HPDE6-E6E7 (cell line): Measurements from ENCODE around the gene CCDC87.
"Not testable (repeated sequence)": the region's sequence is repeated elsewhere in the genome, so short reads cannot be mapped to it uniquely, and the experiment has no call there.

Experiments used
- DNase-seq: peaks from one replicate; pipeline ENCODE4 v3.0.0; 2011; ENCODE audit warnings: missing footprints; ENCODE audit errors: extremely low spot score

Gene CCDC87

DNA sequence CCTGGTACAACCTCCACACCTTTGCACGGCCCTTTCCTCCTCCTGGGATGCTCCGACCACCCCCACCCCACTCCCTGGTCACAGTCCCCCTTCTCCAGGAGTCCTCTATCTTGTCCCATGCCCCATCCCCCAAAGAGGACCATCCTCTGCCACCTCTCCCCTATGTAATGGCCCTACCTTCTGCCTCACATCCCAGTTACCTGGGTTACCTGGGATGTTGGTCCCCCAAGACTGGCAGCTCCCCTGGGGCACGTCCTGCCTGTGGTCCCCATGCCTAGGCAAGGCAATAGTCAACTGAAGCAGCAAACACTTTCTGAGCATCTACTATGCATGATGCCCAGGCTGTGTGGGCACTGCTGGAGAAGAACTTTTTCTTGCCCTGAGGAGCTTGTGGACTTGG, 37.4 kb downstream of the CCDC87 start:
- DNase-seq = no peak

DNA sequence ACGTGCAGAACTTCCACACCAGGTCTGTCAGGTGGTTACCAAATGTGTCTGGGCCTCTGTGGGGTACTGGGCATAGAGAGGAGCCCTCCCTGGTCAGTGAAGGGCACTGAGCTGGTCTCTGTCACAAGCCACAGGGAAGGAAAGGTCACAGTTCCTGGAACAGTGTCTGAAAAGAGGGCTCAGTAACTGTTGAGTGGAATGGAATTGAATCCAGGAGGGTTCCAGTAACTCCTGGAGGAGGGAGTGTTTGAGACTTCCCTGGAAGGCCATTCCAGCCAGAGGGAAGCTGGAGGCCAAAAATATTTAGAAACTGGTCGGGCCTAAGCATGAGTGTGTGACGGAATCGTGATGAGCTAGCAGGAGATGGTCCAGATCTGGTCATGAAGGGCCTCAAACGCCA, 38.3 kb downstream of the CCDC87 start:
- DNase-seq = no peak

DNA sequence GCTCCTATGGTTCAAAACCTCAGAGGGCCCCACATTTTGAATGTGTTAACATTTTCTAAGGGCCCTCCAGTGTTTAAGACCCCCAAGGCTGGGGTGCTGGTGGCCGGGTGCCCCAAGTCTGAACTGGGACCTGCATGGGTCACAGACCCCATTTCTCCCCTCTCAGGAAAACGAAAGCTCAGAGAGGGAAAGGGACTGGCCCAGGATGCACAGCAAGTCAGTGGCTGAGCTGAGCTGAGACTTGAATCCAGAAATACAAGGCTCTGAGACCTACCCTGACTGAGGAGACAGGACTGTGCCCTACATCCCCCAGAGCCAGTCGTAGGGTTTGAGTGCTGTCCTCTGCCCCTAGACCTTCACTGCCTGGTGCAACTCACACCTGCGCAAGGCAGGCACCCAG, 42.0 kb downstream of the CCDC87 start:
- DNase-seq = no peak

DNA sequence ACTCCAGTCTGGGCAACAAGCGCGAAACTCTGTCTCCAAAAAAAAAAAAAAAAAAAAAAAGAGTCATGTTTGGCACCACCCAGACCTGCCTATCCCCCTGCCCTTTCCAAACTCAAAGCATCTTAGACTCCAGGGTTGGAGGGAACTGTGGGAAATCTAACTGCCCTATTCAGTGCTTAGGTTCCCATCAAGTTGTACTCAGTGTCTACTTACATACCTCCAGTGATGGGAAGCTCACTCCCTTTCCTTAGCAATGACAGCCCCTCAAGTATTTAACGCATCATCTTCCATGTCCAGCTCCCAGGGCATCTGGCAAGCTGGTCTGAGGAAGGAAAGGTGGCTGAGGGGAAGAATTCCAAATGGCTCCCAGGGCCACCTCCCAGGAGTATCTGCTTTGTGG, 43.2 kb downstream of the CCDC87 start:
- no peak for DNase-seq

DNA sequence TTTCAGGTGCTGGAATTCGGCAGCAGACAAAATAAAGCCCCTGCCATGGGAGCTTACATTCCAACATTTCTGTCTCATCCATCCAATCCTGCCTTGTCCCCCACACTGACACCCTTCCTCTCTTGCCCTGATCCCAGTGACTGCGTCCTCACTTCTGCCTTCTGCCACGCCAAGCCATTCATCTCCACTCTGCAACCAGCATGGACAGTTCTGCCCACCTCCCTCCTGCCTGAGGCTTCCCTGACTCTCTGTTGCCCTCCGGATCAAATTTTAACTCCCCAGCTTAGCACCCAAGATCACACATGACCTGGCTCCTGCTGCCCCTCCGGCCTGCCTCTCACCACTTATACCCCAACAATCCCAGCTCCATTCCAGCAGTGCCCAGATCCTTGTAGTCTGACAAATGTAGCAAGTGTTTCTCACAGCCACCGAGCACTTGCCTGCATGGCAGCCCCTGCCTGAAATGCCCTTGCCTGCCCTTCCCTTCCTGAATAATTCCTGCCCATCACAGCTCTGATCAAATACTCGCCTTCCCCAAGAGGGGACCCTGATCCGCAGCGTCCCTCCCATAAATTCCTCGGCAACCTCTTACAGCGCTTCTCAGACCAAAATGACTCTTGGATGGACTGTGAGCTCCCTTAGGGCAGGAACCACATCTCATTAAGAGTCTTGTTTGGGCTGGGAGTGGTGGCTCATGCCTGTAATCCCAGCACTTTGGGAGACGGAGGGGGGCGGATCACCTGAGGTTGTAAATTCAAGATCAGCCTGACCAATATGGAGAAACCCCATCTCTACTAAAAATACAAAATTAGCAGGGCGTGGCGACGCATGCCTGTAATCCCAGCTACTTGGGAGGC, 43.9 kb downstream of the CCDC87 start:
- DNase-seq = no peak

DNA sequence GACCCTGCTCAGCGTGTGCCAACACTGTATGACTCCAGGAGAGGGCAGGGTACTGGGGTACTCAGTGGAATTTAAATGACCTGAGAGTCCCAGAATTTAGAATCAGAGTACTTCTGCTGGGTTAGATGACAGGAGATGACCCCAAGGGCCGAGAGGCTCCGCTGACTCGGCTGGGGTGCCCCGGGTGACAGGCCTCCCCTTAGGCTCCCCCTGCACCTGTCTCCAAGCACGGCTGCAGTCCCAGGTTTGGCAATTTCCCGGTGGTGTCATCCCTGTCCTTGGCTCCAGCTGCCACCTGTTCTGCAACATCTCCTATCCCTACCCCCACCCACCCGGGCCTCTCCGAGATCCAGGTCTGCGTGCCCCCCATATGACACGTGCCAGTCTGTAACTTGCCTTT, 44.8 kb downstream of the CCDC87 start:
- DNase-seq = no peak

DNA sequence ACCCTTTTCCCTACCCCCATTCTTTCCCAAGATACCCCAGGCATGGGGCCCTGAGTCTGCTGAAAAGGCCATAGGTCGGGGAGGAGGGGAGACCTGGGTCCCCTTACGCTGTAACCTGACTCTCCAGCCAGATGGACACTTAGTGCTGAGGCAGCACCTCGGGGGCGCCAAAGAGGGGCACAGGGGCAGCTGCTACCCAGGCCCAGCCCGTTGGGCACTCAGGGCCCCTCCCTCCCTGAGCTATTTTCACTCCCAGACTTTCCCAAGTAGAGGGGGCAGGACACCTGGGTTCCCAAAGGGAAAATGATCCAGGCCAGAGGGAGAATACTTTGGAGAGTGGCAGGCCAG, 45.2 kb downstream of the CCDC87 start:
- DNase-seq = no peak

DNA sequence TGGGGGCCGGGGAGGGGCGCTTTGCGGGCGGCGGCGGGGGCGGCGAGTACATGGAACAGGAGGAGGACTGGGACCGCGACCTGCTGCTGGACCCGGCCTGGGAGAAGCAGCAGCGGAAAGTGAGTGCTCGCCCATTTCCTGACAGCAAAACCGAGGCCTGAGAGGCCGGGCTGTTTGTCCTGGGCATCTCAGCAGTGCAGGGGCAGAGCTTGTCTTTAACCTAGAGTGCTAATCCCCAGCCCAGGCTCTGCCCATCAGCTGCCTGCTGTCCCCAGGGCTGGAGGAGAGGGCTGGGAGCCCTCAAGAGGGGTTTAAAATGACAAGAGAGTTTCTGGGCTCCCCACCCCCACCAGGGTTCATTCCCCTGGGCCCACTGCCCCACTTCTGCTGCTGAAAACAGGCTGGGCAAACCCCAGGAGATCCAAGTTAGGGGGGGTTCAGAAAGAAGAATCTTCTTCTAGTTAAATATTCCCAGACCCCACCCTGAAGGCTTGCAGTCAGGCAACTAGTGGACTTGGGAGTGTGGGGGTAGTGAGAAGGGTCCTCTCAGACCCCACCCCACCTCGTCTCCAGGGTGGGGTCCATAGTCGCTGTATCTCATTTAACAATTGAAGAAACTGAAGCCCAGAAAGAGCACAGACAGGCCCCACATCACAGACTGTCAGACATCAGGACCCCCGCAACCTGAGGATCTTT, 45.7 kb downstream of the CCDC87 start:
- no peak for DNase-seq

DNA sequence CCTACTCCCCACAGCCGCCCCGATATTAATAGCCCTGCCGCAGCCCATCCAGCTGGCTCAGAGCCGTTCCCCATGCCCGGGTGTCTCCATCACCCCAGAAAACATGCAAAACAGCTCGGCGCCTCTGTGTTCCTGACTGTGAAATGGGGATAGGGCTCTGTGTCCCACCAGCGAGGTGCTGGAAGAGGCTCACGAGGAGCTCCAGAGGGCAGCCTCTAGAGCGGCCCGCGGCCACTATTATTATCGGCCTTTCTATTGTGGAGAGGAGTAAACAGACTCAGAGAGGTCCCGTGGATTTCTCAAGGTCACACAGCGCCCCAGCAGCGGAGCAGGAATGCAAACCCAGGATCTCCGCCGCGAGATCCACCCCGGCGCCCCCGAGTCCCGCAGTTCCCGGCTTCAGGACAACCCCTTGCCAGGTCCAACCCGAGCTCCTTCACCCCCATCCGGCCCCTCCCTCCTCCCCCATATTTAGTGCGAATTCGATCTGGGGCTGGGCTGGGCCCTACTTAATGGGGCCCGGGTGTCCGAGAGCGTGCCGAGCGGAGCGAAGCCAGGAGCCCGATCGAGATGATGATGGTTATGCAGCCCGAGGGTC, 46.4 kb downstream of the CCDC87 start, which contains the start of gene ACTN3:
Gene ACTN3, plus strand, starts transcription at position 536 of the 598 bp plus-strand sequence. Its CDS starts 35 bp downstream, at position 571.
- no peak for DNase-seq

DNA sequence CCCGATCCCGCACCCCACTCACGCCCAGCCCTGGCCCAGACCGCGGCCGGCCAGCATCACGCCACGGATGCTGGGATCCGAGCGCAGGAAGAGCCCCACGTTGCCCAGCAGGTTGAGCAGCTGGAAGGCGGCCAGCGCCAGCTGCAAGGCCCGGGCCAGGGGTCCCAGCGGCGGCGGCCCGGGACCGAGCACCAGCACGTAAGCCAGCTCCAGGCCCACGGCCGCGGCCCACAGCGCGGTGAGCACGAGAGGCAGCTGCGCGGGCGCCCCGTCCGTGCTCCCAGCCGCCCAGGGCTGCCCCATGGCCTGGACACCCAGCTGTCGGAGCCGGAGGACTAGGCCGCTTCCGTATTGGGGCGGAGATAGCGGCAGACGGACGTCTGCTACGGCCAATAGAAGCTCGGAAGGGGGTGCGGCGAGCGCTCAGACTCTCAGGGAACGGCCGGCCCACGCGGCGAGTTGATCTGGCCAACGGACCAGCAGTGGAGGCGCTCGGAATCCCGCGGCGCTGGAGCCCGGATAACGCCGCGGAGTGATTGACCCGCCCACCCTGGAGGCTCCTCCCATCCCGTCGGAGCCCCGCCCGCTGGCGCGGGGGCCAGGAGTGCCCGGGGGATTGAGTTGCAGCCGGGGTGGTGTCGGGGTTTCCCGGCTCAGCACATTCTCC, 47.0 kb downstream of the CCDC87 start, which contains the start of gene ZDHHC24:
Gene ZDHHC24, minus strand, starts transcription at position 348 of the 667 bp plus-strand sequence. Its CDS starts 45 bp downstream, at position 303.
- peak; percentile 97 for DNase-seq

DNA sequence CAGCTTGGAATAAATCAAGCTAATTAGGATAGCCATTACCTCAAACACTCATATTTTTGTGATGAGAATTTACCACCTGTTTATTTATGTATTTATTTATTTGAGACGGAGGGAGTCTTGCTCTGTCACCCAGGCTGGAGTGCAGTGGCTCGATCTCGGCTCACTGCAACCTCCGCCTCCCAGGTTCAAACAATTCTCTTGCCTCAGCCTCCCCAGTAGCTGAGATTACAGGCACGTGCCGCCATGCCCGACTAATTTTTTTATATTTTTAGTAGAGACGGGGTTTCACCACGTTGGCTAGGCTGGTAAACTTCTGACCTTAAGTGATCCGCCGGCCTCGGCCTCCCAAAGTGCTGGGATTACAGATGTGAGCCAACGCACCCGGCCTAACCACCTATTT, 47.9 kb downstream of the CCDC87 start:
- DNase-seq = not testable (repeated sequence)

DNA sequence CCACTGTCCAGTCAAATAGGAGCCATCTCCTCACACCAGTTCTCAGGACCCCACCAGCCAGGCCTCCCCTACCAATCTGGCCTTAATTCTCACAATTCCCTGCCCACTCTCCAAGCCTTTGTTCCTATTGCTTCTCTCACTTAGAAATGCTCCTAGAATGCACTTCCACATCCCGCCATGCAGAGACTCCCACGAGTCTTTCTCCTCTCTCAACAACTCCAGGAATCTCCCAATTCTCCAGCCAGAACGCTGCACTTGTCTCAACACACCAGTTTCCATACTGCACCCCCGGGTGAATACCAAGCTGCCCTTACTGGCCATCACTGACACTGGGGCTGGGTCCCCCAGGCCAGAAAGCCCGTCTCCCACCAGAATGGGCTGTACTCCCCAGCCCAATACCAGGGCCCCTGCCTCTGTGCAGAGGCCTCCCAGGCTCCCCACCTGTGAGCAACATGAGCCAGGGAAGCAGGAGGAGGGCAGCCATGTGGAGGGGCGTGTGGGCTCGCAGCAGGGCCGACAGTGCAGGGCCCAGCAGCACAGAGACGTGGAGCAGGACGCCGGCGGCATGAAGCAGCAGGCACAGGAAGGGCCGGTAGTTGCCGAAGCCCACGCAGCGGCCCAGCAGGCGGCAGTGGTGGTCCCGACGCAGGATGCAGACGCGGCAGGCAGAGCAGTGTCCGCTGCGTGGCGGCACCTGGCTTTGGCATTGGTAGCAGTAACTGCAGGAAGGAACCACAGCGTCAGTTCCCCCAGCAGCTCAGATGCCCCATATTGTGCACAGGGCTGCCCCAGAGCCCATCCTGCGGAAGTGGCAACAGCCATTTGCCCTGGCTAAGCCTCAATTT, 49.4 kb downstream of the CCDC87 start:
- no peak for DNase-seq

DNA sequence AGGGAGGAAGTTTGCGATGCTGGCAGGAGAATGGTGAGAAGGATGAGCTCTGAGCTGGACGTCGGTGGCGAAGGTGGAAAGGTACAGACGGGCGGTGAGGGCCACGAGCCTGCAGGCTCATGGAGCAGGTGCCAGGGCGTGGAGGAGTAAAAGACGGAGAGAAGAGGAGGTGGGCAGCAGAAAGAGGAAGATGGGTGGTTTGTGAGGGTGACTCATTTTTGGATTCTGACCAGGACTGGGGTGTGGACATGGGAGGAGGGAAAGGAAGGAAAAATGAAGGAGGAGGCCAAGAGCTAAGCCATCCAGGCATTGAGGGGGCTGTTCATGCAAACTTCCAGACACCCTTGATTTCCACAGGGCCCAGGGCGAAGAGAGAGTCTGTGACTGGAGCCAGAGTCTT, 50.5 kb downstream of the CCDC87 start:
- DNase-seq = no peak

DNA sequence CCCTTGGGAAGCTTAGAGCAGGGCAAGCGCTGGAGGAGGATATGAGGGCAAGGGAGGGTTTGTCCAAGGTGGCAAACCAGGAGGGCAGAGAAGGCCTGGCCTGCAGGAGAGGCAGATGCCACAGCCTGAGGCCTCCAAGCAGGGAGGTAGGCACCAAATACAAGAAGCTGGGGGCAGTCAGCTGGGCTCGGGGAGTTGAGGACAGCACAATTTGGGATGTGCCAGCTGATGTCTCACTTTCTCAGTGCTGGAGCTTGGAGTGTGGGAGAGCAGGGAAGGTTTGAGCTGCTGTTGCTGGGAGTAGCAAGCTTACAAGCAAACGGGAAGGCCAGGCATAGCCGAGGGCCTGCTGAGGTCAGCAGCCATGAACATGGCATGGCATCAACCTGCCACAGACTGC, 51.0 kb downstream of the CCDC87 start:
- DNase-seq = no peak

DNA sequence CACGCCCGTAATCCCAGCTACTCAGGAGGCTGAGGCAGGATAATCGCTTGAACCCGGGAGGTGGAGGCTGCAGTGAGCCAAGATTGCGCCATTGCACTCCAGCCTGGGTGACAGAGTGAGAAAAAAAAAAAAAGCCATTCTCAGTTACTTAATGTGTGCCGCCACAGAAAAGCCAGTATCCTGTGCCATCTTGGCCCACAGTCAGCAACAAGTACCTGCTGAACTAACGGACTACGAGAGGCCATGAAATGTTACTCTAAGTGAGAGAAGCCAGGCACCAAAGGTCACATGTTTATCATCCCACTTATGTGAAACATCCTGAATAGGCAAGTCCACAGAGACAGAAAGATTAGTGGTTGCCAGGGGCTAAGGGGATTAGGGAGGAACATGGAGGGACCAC, 52.3 kb downstream of the CCDC87 start:
- DNase-seq = not testable (repeated sequence)
